Eye (tissue), 1 donor: Measurements from ENCODE around the gene FAM153A.
"Not testable (repeated sequence)": the region's sequence is repeated elsewhere in the genome, so short reads cannot be mapped to it uniquely, and the experiment has no call there.

ENCODE experiments used
- DNase-seq: peaks from one replicate; pipeline ENCODE4 v3.0.0-alpha.2; 2015

FAM153A gene

GRCh38 chr5:177782792-177783633 is at the start of gene FAM153A:
Gene FAM153A, minus strand, starts transcription at chr5:177782899.
- not testable (repeated sequence) for DNase-seq

DNA sequence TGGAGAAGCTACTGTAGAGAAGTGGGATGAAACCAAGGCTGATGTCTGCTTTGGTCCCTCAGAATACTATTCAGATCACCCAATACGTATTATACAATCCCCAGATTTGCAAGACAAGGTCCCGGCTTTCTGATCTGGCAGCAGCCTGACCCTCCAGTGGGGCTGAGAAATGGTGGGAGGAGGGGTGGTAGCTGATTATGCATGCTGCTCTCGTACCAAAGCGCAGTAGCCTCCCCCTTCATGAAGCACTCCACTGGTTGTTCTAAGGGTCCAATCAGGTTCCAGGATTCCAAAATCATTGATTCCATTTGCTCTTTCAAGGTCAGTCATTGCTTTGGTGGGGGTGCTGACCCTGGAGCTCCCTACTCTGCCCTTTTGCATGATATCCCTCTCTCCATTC is 49.6 kb upstream of the FAM153A start:
- DNase-seq, result not testable (repeated sequence)

DNA sequence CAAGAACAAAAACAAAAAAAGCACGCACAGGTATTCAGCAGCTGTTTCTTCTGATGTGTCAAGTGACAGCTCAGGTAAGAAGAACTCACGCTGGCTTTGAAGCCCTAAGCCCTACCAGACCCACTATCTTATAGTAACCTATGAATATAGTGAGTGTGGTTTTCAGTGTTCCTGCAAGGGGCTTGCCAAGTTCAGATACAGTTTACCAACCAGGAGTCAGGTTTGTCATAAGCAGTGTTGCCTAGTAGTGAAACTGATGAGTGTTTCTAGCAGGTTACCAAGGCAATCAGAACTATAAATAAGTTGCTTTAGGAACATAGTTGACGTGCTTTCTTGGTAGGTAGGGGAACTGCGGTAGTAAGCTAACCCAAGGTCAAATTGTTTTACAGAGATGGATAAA is 43.4 kb upstream of the FAM153A start:
- DNase-seq, result not testable (repeated sequence)

DNA sequence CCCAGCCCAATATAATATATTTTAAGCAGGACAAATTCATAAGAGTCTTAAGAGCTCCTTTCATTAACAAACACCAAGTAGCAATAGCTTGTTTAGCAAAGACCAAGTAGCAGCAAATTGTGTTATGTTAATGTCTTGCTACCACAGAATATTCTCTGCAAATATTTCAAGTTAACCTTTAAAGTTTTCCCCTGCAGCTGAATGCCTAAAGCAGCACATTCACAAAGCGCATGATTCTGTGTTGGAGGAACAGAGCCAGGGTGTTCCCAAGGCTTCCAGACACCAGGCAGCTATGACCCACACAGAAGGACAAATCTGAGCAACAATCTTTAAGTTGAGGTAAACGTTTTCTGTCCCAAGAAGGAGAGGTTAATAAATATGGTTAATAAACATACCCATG is 42.1 kb upstream of the FAM153A start:
- not testable (repeated sequence) for DNase-seq

- DNase-seq, result not testable (repeated sequence)
These were observed 39.8 kb upstream of the FAM153A start for GRCh38 chr5:177822489-177822888.

- DNase-seq, result not testable (repeated sequence)
These were observed 37.0 kb upstream of the FAM153A start for GRCh38 chr5:177819664-177820063.

DNA sequence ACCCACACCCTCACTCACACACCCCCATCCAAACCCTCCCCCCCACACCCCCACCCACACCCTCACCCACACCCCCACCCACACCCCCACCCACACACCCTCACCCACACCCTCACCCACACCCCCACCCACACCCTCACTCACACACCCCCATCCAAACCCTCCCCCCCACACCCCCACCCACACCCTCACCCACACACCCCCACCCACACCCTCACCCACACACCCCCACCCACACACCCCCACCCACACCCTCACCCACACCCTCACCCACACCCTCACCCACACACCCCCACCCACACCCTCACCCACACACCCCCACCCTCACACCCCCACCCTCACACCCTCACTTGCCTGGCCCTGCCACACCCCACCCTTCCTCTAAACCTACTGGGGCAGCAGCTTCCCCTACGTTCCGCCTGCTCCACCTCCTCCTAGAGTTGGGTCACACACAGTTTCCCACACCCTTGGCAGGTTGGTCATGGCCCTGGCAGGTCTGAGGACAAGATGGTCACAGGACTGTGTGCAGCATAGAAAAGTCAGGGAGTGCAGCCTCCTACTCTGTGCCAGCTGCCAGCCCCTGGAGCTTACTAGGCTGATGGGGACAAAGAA is 30.2 kb upstream of the FAM153A start:
- not testable (repeated sequence) for DNase-seq

DNA sequence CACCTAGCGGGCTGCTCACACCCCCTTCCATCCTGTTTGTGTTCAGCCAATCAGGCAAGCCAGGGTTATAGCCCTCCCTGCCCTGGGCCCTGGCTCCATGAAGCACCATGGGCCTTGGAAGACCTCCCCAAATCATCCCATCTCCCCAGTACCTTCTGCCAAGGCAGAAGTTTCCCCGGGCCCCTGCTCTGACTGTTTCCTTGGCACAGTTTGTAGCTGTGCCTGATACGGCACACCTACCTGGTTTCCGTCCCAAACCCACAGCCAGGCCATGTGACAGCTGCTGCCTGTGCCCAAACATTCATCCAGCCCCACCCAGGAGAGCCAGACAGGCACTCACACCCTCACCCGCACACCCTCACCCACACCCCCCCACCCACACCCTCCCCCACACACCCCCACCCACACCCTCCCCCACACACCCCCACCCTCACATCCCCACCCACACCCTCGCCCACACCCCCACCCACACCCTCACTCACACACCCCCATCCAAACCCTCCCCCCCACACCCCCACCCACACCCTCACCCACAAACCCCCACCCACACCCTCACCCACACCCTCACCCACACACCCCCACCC is 29.6 kb upstream of the FAM153A start:
- DNase-seq, result not testable (repeated sequence)

DNA sequence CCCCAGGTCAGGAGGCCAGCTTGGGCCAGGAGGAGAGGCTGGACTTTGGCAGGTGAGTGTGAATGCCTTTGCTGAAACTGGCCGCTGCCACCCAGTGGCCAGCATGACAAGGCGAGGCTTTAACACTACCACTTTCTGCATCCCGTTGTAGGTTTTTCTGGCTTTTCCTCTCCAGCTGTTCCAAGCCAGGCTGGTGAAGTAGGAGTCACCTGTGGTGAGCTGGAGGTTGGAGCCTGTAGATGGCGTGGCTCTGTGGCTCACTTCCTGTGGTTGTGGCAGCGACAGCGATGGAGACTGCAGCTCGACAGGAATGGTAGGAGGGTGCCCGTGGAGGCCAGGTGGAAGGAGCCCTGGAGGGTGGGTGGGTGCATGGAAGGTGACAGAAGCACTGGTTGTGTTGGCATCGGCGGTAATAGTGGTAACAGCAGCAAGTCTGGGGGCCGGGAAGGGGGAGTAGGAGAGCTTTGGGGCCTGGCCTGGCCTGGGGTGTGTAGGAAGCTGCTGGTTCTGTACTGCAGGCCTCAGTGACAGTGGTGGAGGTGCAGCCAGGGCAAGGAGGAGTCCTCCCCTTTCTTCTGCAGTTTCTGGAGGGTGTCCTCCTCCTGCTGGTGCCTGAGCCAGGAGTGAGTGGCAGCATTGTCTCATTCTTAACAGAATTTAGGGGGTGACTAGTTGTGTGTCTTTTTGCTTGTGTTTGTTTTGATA is 26.7 kb upstream of the FAM153A start:
- not testable (repeated sequence) for DNase-seq

GRCh38 chr5:177808420-177808819 is 25.7 kb upstream of the FAM153A start:
- not testable (repeated sequence) for DNase-seq

GRCh38 chr5:177807265-177807664 is 24.6 kb upstream of the FAM153A start:
- DNase-seq, result not testable (repeated sequence)

DNA sequence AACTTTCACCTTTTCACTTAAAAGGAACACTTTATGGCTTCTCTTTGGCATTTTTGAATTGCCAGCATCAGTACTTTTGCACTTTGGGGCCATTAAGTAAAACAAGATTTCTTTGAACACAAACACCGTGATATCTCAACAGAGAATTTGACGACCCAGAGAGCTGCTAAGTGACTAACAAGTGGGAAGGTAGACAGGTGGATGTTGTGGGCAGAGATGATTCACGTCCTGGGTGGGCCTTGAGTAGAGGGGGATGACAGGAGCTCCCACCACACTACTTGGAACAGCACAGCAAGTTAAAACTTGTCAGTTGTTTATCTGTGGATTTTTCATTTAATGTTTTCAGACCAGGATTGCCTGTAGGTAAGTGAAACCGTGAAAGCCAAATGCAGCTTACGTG is 18.7 kb upstream of the FAM153A start:
- DNase-seq, result not testable (repeated sequence)

DNA sequence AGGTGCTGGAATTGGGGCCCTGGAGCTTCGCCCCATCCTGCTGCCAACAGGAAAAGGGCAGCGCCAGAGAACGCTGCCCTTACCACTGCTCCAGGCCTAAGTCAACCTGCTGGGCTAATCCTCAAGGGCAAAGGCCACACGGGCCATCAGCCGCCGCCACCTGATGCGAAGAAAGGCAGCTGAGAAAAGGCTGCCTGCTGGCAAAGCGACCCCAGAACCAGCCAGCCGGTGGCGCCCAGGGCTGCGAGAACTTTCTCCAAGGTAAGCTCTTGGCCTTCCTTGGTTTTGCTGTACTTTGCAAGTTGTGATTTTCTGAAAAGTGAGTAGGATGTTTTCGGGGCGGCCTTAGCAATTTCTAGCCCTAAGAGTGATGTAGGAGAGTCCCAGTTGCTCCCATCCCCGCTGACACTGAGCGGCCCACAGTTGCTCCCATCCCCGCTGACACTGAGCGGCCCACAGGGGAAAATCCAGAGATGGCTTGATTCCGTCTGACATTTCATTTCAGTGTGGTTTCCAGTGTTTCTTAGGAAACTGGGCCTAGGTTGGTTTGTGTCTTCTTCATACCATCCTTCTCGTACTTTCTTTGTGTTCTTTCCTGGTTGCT is 15.6 kb upstream of the FAM153A start:
- not testable (repeated sequence) for DNase-seq

DNA sequence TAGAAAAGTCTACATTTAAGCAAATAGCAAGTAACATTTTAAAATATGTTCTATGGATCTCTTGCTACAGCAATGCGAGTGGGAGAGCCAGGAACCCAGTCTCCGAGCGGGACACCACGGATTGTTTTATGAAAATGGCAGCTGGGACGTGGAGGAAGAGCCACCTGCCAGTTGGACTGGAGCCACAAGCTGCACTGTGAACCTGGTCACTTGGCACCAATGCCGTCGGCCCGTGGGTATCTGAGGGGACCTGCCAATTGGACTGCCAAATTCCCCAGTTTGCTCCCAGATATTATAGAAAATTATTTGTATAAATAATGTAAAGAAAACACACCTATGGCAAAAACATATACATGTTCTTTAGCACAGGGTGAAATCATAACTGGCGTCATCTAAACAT is 10.6 kb upstream of the FAM153A start:
- DNase-seq, result not testable (repeated sequence)

- DNase-seq, result not testable (repeated sequence)
These were observed 8.9 kb upstream of the FAM153A start for GRCh38 chr5:177791649-177792048.

GRCh38 chr5:177782169-177782568 is 530 bp downstream of the FAM153A start:
- DNase-seq, result not testable (repeated sequence)

GRCh38 chr5:177771206-177771605 is 11.5 kb downstream of the FAM153A start:
- DNase-seq, result not testable (repeated sequence)

- DNase-seq, result not testable (repeated sequence)
These were observed 12.1 kb downstream of the FAM153A start for GRCh38 chr5:177770646-177771045.

- DNase-seq, result not testable (repeated sequence)
These were observed 18.8 kb downstream of the FAM153A start for GRCh38 chr5:177763737-177764508.

DNA sequence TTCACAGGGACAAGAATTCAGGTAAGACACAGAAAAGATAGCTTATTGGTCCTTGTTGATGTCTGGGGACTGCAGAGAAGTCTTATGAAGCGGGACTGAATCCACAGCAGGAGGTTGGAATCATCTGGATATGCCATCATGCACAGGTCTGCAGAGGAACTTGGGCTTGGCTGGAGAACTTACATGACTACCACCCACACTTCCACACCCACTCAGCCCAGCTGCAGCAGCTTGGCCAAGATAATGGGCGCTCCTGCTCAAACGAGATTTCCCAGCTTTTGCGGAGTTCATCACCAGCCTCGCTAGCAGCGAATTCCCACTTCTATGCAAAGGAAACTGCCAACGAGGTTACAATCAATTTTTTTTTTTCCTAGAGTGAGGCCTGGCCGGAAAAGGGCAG is 21.7 kb downstream of the FAM153A start:
- not testable (repeated sequence) for DNase-seq

GRCh38 chr5:177747354-177747753 is 35.3 kb downstream of the FAM153A start:
- DNase-seq, result not testable (repeated sequence)

DNA sequence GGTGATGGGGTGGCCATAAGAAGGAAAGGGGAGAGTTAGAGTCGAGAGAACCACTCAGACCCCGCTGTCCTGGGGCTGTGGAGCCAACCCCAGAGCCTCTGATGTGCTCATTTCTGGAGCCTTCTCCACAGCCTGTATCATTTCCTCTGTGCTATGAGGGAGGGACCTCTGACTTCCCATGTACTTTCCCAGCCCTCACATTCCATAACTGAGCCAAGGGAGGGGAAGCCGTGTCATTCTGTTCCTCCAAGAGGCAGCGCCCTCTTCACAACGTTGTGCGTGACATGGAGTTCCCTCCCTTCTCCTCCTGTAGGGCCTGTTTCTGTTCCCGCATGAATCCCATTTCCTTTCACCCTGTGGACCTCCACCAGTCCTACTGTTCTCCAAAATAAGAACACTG is 57.8 kb downstream of the FAM153A start:
- DNase-seq, result not testable (repeated sequence)
